GM06990 (cell line): ENCODE data around the gene PSD2.
A peak's percentile ranks its signal among the peaks of the same experiment; 100 is the strongest.

Experiments used
- DNase-seq: peaks from one replicate; pipeline ENCODE4 v3.0.0-alpha.2; 2011; ENCODE audit not compliant: insufficient read length; ENCODE audit errors: extremely low read depth
- H3K27me3 ChIP-seq: replicated peaks from 2 replicates; pipeline ENCODE4 v1.6.0; 2011; ENCODE audit warnings: low read length; ENCODE audit not compliant: control insufficient read depth, insufficient read depth
- H3K36me3 ChIP-seq: 2 replicates; pipeline ENCODE4 v1.5.1; 2011; ENCODE audit warnings: low read length; ENCODE audit not compliant: control insufficient read depth, insufficient read depth
- H3K4me3 ChIP-seq: replicated peaks from 2 replicates; pipeline ENCODE4 v1.5.1; 2011; ENCODE audit warnings: low read depth, mild to moderate bottlenecking, control low read depth, low read length
- CTCF ChIP-seq: IDR thresholded peaks from 2 replicates; pipeline ENCODE4 v1.5.1; 2011; ENCODE audit warnings: low read length, control low read depth, mild to moderate bottlenecking, inconsistent platforms; ENCODE audit not compliant: insufficient read depth, poor library complexity, severe bottlenecking

Gene PSD2

GRCh38 chr5:139762615-139763170 lies 32.9 kb upstream of the PSD2 start:
- H3K36me3 ChIP-seq, result no peaks in the 10 kb centered on the region
- peaks cover 5% of the 10 kb centered on the region for H3K27me3 ChIP-seq

GRCh38 chr5:139763280-139763929 lies 32.2 kb upstream of the PSD2 start:
- DNase-seq, result no peak
- Histone ChIP-seq H3K4me3 (no peak overlapping the region), H3K27me3 (peaks cover 5% of the 10 kb centered on the region), H3K36me3 (no peaks in the 10 kb centered on the region)
- no peak for TF ChIP-seq CTCF

More at GRCh38 chr5:139762615-139763170, 32.9 kb upstream of the PSD2 start:
- no peak for TF ChIP-seq CTCF
- no peak overlapping the region for H3K4me3 ChIP-seq
- DNase-seq, result no peak

- H3K36me3 ChIP-seq, result no peaks in the 10 kb centered on the region
- no peak overlapping the region for H3K4me3 ChIP-seq
- H3K27me3 ChIP-seq, result peaks cover 5% of the 10 kb centered on the region
- DNase-seq, result no peak
- TF ChIP-seq CTCF, result no peak
Observed at GRCh38 chr5:139763930-139764791, 31.4 kb upstream of the PSD2 start.

GRCh38 chr5:139764886-139765408 lies 30.7 kb upstream of the PSD2 start:
- Histone ChIP-seq H3K36me3 (no peaks in the 10 kb centered on the region), H3K27me3 (peaks cover 5% of the 10 kb centered on the region), H3K4me3 (no peak overlapping the region)
- DNase-seq, result no peak
- no peak for TF ChIP-seq CTCF

GRCh38 chr5:139765409-139766217 lies 30.0 kb upstream of the PSD2 start:
- H3K36me3 ChIP-seq, result no peaks in the 10 kb centered on the region
- peak overlapping the region; percentile 65 for H3K4me3 ChIP-seq
- DNase-seq, result peak; percentile 85
- H3K27me3 ChIP-seq, result peaks cover 5% of the 10 kb centered on the region
- TF ChIP-seq CTCF, result peak; percentile 97
